Measurements from ENCODE around the gene THBS2. TPM values are rescaled to one million over a fixed set of nuclear protein-coding genes. Genes with fewer than 3 reads are reported as not detected.

The THBS2 gene
- total and polyA plus RNA-seq, 2 donors (not counting 3 experiments of a cell fraction or from before 2014, with no cell fraction given): 0.08 TPM; not detected in 1

DNA sequence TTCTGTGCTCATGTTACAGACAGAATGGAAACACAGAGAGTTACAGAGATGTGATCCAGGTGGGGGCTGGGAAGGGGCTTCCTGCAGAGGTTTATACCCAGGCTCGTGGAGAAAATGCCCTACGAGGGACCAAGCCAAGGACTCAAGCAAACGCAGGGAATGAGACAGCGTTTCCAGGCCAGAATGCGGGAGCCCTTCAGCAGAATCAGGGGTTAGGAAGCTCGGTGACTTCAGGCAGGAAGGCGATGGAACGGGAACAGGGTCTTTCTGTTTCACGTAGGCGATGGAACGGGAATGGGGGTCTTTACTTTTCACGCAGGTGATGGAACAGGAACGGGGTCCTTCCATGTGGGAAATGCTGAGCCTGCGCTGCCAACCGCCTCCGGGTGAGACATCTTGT lies 82.6 kb downstream of the THBS2 start:
- intact Hi-C loops (cut with micrococcal nuclease) (no loop called here), dilution Hi-C loops (cut with MboI; ENCODE audit: extremely low pct_ligation_motif_present, low sequenced_read_pairs) (no loop called here)
- no peak overlapping the region for H3K4me3 ChIP-seq (replicated peaks in 1 of 3; ENCODE audit: insufficient read depth in 1 of 3, low read depth in 1 of 3, low read length in 3 of 3)
- no peaks in the 10 kb centered on the region for H3K9me3 ChIP-seq (replicated peaks; ENCODE audit: control insufficient read depth, insufficient read depth, low read length)
- no peaks in the 10 kb centered on the region for H3K27me3 ChIP-seq (ENCODE audit: control insufficient read depth in 2 of 2, insufficient read depth in 2 of 2, low read length in 2 of 2)
- no peak overlapping the region for H2AFZ ChIP-seq (ENCODE audit: low read depth, low read length)
- no peaks in the 10 kb centered on the region for H4K20me1 ChIP-seq (replicated peaks; ENCODE audit: control insufficient read depth, extremely low read depth, insufficient read depth, low read length)
- no peaks in the 10 kb centered on the region for H3K9me1 ChIP-seq (replicated peaks; ENCODE audit: control insufficient read depth, extremely low read depth, insufficient read depth, low read length)
- POLR2A ChIA-PET: no interaction called here
- no peaks in the 10 kb centered on the region for H3K36me3 ChIP-seq (ENCODE audit: control insufficient read depth in 2 of 2, extremely low read depth in 1 of 2, insufficient read depth in 2 of 2, low read length in 2 of 2)
- no peaks in the 10 kb centered on the region for H3K79me2 ChIP-seq (ENCODE audit: control insufficient read depth, insufficient read depth, low read length)
- BruUV-seq (replicated peaks): no TSS peak
- no peak overlapping the region for H3K27ac ChIP-seq (ENCODE audit: insufficient read depth, low read depth, low read length)
- DNase-seq (ENCODE audit: low read depth, low spot score) (no peak), FAIRE-seq (no peak)
- no peaks in the 10 kb centered on the region for H3K4me1 ChIP-seq (ENCODE audit: control insufficient read depth, extremely low read depth, insufficient read depth, low read length)
- no peak overlapping the region for H3K9ac ChIP-seq (replicated peaks; ENCODE audit: extremely low read depth, insufficient read depth, low read length)
- TF ChIP-seq JUN (IDR thresholded peaks at IDR 0.05; ENCODE audit: borderline replicate concordance, insufficient read depth, insufficient read length, low read depth) (no peak), POLR2A (IDR thresholded peaks at IDR 0.05; ENCODE audit: low read depth, low read length) (no peak), MYC (IDR thresholded peaks at IDR 0.05; ENCODE audit: low read depth, low read length) (no peak), GATA2 (IDR thresholded peaks at IDR 0.05; ENCODE audit: insufficient read depth, insufficient read length, low read depth, low read length) (no peak), FOS (IDR thresholded peaks at IDR 0.05; ENCODE audit: borderline replicate concordance, insufficient read depth, low read length) (no peak), POLR2AphosphoS5 (IDR thresholded peaks at IDR 0.05; ENCODE audit: insufficient read depth, low read depth, low read length) (no peak), EZH2 (IDR thresholded peaks at IDR 0.05; ENCODE audit: borderline replicate concordance, low read depth, low read length, severe bottlenecking) (no peak)
- TF ChIP-seq, protein P1, sequence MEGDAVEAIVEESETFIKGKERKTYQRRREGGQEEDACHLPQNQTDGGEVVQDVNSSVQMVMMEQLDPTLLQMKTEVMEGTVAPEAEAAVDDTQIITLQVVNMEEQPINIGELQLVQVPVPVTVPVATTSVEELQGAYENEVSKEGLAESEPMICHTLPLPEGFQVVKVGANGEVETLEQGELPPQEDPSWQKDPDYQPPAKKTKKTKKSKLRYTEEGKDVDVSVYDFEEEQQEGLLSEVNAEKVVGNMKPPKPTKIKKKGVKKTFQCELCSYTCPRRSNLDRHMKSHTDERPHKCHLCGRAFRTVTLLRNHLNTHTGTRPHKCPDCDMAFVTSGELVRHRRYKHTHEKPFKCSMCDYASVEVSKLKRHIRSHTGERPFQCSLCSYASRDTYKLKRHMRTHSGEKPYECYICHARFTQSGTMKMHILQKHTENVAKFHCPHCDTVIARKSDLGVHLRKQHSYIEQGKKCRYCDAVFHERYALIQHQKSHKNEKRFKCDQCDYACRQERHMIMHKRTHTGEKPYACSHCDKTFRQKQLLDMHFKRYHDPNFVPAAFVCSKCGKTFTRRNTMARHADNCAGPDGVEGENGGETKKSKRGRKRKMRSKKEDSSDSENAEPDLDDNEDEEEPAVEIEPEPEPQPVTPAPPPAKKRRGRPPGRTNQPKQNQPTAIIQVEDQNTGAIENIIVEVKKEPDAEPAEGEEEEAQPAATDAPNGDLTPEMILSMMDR (IDR thresholded peaks at IDR 0.05; ENCODE audit: extremely low read depth in 1 of 2, insufficient read depth in 1 of 2, low read depth in 1 of 2, low read length in 2 of 2): no peak
- TF ChIP-seq, protein P2, sequence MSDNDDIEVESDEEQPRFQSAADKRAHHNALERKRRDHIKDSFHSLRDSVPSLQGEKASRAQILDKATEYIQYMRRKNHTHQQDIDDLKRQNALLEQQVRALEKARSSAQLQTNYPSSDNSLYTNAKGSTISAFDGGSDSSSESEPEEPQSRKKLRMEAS (IDR thresholded peaks at IDR 0.05; ENCODE audit: insufficient read depth, insufficient read length): no peak
- no peak overlapping the region for H3K4me2 ChIP-seq (ENCODE audit: insufficient read depth, low read length)
- CTCF ChIA-PET: no interaction called here
